ENCODE results near the gene MAP2K6.

DNA sequence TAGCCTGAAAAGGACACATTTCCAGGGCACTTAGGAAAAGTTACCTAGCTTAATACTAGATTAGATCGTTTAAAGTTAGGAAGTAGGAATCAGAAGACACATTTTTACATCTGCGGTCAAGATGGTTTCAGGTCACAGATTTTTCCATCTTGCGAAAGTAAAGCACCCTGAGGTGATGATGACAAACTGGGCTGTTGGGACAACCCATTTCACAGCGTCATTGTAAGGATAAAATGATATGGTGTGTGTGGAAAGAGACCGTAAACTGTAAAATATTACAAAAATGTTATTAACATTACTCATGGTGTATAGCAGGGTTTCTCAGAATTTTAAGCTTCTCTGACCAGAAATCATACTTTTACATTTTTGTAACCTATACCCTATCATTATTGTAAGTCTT, 10.1 kb upstream of the MAP2K6 start:
- no peak for TF ChIP-seq EZH2phosphoT487 (IDR thresholded peaks at IDR 0.05; ENCODE audit: borderline replicate concordance, low read length)
- no peak for TF ChIP-seq EZH2 (IDR thresholded peaks at IDR 0.05; ENCODE audit: low read length, unreplicated experiment)
- TF ChIP-seq, protein P1, sequence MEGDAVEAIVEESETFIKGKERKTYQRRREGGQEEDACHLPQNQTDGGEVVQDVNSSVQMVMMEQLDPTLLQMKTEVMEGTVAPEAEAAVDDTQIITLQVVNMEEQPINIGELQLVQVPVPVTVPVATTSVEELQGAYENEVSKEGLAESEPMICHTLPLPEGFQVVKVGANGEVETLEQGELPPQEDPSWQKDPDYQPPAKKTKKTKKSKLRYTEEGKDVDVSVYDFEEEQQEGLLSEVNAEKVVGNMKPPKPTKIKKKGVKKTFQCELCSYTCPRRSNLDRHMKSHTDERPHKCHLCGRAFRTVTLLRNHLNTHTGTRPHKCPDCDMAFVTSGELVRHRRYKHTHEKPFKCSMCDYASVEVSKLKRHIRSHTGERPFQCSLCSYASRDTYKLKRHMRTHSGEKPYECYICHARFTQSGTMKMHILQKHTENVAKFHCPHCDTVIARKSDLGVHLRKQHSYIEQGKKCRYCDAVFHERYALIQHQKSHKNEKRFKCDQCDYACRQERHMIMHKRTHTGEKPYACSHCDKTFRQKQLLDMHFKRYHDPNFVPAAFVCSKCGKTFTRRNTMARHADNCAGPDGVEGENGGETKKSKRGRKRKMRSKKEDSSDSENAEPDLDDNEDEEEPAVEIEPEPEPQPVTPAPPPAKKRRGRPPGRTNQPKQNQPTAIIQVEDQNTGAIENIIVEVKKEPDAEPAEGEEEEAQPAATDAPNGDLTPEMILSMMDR (conservative IDR thresholded peaks at IDR 0.05; ENCODE audit: low read depth, low read length) = no peak

All from PC-3 (cell line).